ENCODE results near the gene ANKRD22. TPM values are rescaled to one million over a fixed set of nuclear protein-coding genes. Genes with fewer than 3 reads are reported as not detected.

The ANKRD22 gene
- total and polyA plus RNA-seq, 2 donors (not counting 1 experiment from before 2014, with no cell fraction given), result 0.09 TPM; not detected in 1

- ATAC-seq (ENCODE audit: low read depth), result no peak
- Mint-ChIP-seq H3K27ac (no peak overlapping the region), H3K4me3 (no peak overlapping the region), H3K27me3 (peaks cover 3% of the 10 kb centered on the region), H3K9me3 (ENCODE audit: insufficient read depth) (no peaks in the 10 kb centered on the region), H3K4me1 (no peaks in the 10 kb centered on the region)
- no peaks in the 10 kb centered on the region for H3K9me3 ChIP-seq (ENCODE audit: control extremely low read depth in 1 of 3, control insufficient read depth in 2 of 3, insufficient read depth in 1 of 3, low read length in 2 of 3)
- 17% methylated on average over 1 of the region's 2 CpGs for WGBS (ENCODE audit: insufficient coverage)
- no peak for DNase-seq
- no peaks in the 10 kb centered on the region for H3K79me2 ChIP-seq (ENCODE audit: control insufficient read depth, insufficient read depth, low read length)
- ChIA-PET CTCF (interaction anchor here (0.9 kb wide), 1 partner anchor 16 kb away, joined by 4 read pairs; no protein-coding TSS in a partner anchor), POLR2A (no interaction called here)
- H3K27me3 ChIP-seq (replicated peaks in 1 of 4; ENCODE audit: control extremely low read depth in 1 of 4, control insufficient read depth in 3 of 4, insufficient read depth in 4 of 4, low read length in 3 of 4), result no peaks in the 10 kb centered on the region
- H3K9ac ChIP-seq (ENCODE audit: low read length), result no peak overlapping the region
- no peak overlapping the region for H3K27ac ChIP-seq (ENCODE audit: low read length in 2 of 2)
- no peak overlapping the region for H2AFZ ChIP-seq (ENCODE audit: insufficient read depth, low read depth, low read length, poor library complexity, severe bottlenecking)
- H3K4me2 ChIP-seq (replicated peaks; ENCODE audit: low read depth, low read length, poor library complexity, severe bottlenecking), result no peak overlapping the region
- no peak overlapping the region for H3K4me3 ChIP-seq (ENCODE audit: control extremely low read depth in 1 of 5, extremely low read depth in 1 of 5, insufficient read depth in 1 of 5, low read depth in 2 of 5, low read length in 4 of 5)
- no peaks in the 10 kb centered on the region for H3K4me1 ChIP-seq (ENCODE audit: control insufficient read depth in 2 of 2, insufficient read depth in 2 of 2, low read length in 2 of 2)
- intact Hi-C loops (cut with micrococcal nuclease), result no loop called here
- no peaks in the 10 kb centered on the region for H3K36me3 ChIP-seq (replicated peaks in 1 of 2; ENCODE audit: control extremely low read depth in 1 of 2, control insufficient read depth in 1 of 2, extremely low read depth in 1 of 2, insufficient read depth in 2 of 2, low read length in 1 of 2)
- TF ChIP-seq CTCF (IDR thresholded peaks at IDR 0.05), result no peak
- TF ChIP-seq EZH2 (IDR thresholded peaks at IDR 0.05; ENCODE audit: borderline replicate concordance, insufficient read depth, low read depth, low read length, poor library complexity, severe bottlenecking), result no peak
- no peaks in the 10 kb centered on the region for H4K20me1 ChIP-seq (ENCODE audit: control insufficient read depth, insufficient read depth, low read length, poor library complexity, severe bottlenecking)
Measured at GRCh38 chr10:88791924-88792323, 59.7 kb downstream of the ANKRD22 start.

GRCh38 chr10:88788924-88789323 lies 62.7 kb downstream of the ANKRD22 start:
- no peak overlapping the region for H3K4me3 Mint-ChIP-seq
- ChIA-PET POLR2A (no interaction called here), CTCF (no interaction called here)
- no peak overlapping the region for H3K9ac ChIP-seq (ENCODE audit: low read length)
- H3K9me3 Mint-ChIP-seq (ENCODE audit: insufficient read depth), result no peaks in the 10 kb centered on the region
- H3K4me2 ChIP-seq (replicated peaks; ENCODE audit: low read depth, low read length, poor library complexity, severe bottlenecking), result no peak overlapping the region
- no peaks in the 10 kb centered on the region for H3K4me1 ChIP-seq (ENCODE audit: control insufficient read depth in 2 of 2, insufficient read depth in 2 of 2, low read length in 2 of 2)
- intact Hi-C loops (cut with micrococcal nuclease), result no loop called here
- H3K27me3 ChIP-seq (replicated peaks in 1 of 4; ENCODE audit: control extremely low read depth in 1 of 4, control insufficient read depth in 3 of 4, insufficient read depth in 4 of 4, low read length in 3 of 4), result no peaks in the 10 kb centered on the region
- H3K9me3 ChIP-seq (ENCODE audit: control extremely low read depth in 1 of 3, control insufficient read depth in 2 of 3, insufficient read depth in 1 of 3, low read length in 2 of 3), result no peaks in the 10 kb centered on the region
- TF ChIP-seq EZH2 (IDR thresholded peaks at IDR 0.05; ENCODE audit: borderline replicate concordance, insufficient read depth, low read depth, low read length, poor library complexity, severe bottlenecking) (no peak), CTCF (IDR thresholded peaks at IDR 0.05) (no peak)
- no peak overlapping the region for H3K4me3 ChIP-seq (ENCODE audit: control extremely low read depth in 1 of 5, extremely low read depth in 1 of 5, insufficient read depth in 1 of 5, low read depth in 2 of 5, low read length in 4 of 5)
- H2AFZ ChIP-seq (ENCODE audit: insufficient read depth, low read depth, low read length, poor library complexity, severe bottlenecking), result no peak overlapping the region
- H3K27ac Mint-ChIP-seq, result no peak overlapping the region
- H4K20me1 ChIP-seq (ENCODE audit: control insufficient read depth, insufficient read depth, low read length, poor library complexity, severe bottlenecking), result no peaks in the 10 kb centered on the region
- DNase-seq (no peak), ATAC-seq (ENCODE audit: low read depth) (no peak)
- H3K27ac ChIP-seq (ENCODE audit: low read length in 2 of 2), result no peak overlapping the region
- no peaks in the 10 kb centered on the region for H3K79me2 ChIP-seq (ENCODE audit: control insufficient read depth, insufficient read depth, low read length)
- no peaks in the 10 kb centered on the region for H3K36me3 ChIP-seq (replicated peaks in 1 of 2; ENCODE audit: control extremely low read depth in 1 of 2, control insufficient read depth in 1 of 2, extremely low read depth in 1 of 2, insufficient read depth in 2 of 2, low read length in 1 of 2)
- no peaks in the 10 kb centered on the region for H3K4me1 Mint-ChIP-seq
- peaks cover 7% of the 10 kb centered on the region for H3K27me3 Mint-ChIP-seq
